ENCODE measurements around the gene CCZ1. TPM values are rescaled to one million over a fixed set of nuclear protein-coding genes. Genes with fewer than 3 reads are reported as not detected.
"Not testable (repeated sequence)": the region's sequence is repeated elsewhere in the genome, so short reads cannot be mapped to it uniquely, and the experiment has no call there.

CCZ1 gene
- polyA plus RNA-seq, 1 of the 3 experiments (the other 2 are of a cell fraction) = 69.8 TPM

DNA sequence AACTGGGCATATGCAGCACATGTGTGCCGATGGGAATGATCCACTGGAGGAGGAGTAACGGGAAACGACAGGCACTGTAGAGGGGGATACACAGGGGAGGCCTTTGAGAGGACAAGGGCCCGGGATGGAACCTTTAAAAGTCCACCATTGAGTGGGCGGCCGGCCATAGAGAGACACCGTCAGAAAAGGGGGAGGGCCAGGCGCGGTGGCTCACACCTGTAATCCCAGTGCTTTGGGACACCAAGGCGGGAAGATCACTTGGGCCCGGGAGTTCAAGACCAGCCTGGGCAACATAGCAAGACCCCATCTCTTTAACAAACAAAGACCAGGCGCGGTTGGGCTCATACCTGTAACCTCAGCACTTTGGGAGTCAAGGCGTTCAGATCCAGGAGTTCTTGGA, 32.7 kb downstream of the CCZ1 start:
- H3F3A ChIP-seq (replicated peaks; ENCODE audit: insufficient read depth); H3K4me1 ChIP-seq (ENCODE audit: control insufficient read depth in 1 of 2, insufficient read depth in 2 of 2, low read depth in 1 of 2, low read length in 1 of 2); H3K27me3 ChIP-seq (ENCODE audit: insufficient read depth); H3K9me2 ChIP-seq; H3K36me3 ChIP-seq (replicated peaks in 1 of 2; ENCODE audit: control insufficient read depth in 1 of 2, insufficient read depth in 2 of 2, low read length in 1 of 2); POLR2A ChIA-PET; H2AFZ ChIP-seq (ENCODE audit: low read depth); CTCF ChIA-PET; H3K9me3 ChIP-seq; H3K79me2 ChIP-seq (ENCODE audit: insufficient read depth); H3K4me2 ChIP-seq; H3K9ac ChIP-seq; H3K27ac ChIP-seq (ENCODE audit: low read depth in 2 of 2, low read length in 1 of 2); H4K20me1 ChIP-seq (ENCODE audit: insufficient read depth); H3K4me3 ChIP-seq (ENCODE audit: low read depth in 2 of 2, low read length in 1 of 2): not testable (repeated sequence)
- DNase-seq = peak; percentile 5
- 96% methylated on average over 14 of the region's 14 CpGs for WGBS (ENCODE audit: low lambda C conversion rate)

DNA sequence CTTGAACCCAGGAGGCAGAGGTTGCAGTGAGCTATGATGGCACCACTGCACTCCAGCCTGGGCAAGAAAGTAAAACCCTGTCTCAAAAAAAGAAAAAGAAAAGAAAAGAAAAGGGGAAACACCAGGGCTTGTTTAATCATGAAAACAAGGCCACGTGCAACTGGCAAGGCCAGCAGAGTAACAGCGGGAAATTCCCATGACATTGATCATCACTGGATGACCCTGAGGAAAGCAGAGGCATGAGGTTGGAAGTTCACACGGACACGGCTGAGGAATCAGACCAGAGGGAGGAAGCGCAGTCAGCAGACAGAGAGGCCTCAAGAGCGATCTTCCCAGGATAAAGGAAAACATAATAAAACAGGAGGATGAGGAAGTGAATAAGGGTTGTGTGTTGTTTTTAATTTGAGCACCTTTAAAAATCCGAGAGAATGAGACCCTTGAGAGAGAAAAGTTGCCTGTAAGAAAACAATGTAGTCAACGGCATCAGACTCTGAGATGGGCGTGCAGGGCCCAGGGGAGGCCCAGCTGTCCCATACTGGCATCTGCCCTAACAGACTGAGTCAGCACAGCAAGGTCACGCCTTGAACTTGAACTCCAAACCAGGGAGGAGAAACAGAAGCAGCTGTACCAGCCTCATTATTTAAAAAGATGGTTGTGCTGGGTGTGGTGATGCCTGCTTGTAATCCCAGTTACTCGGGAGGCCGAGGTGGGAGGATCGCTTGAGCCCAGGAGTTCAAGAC, 33.5 kb downstream of the CCZ1 start:
- DNase-seq; H3F3A ChIP-seq (replicated peaks; ENCODE audit: insufficient read depth); H3K79me2 ChIP-seq (ENCODE audit: insufficient read depth); CTCF ChIA-PET; H3K27ac ChIP-seq (ENCODE audit: low read depth in 2 of 2, low read length in 1 of 2); H2AFZ ChIP-seq (ENCODE audit: low read depth); POLR2A ChIA-PET; H3K36me3 ChIP-seq (replicated peaks in 1 of 2; ENCODE audit: control insufficient read depth in 1 of 2, insufficient read depth in 2 of 2, low read length in 1 of 2); H3K27me3 ChIP-seq (ENCODE audit: insufficient read depth); H3K4me3 ChIP-seq (ENCODE audit: low read depth in 2 of 2, low read length in 1 of 2); H3K9me3 ChIP-seq; H4K20me1 ChIP-seq (ENCODE audit: insufficient read depth); H3K9me2 ChIP-seq; H3K4me1 ChIP-seq (ENCODE audit: control insufficient read depth in 1 of 2, insufficient read depth in 2 of 2, low read depth in 1 of 2, low read length in 1 of 2); H3K9ac ChIP-seq; H3K4me2 ChIP-seq: not testable (repeated sequence)
- 100% methylated on average over 3 of the region's 13 CpGs for WGBS (ENCODE audit: low lambda C conversion rate)

DNA sequence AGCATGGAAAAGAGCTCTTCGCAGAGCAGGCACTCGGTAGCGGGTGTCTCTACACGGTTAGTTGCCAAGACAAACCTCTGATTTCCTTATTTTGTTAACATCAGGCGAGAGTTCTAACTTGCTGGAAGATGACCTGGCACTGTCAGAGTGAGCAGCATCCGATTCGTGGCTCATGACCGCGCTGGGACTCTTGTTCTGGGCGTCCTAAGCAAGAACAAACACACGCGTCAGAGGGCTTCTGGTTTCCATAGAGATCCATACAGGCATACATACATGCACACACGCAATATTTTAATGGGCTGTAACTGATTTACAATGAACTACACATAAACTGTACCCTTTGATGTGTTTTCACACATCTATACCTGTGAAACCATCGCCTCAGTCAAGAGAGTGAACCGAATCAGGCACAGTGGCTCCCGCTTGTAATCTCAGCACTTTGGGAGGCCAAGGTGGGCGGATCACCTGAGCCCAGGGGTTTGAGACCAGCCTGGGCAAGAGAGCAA, 36.5 kb downstream of the CCZ1 start:
- H2AFZ ChIP-seq (ENCODE audit: low read depth); H3K9me2 ChIP-seq; CTCF ChIA-PET; H3F3A ChIP-seq (replicated peaks; ENCODE audit: insufficient read depth); H3K9ac ChIP-seq; DNase-seq; H3K9me3 ChIP-seq; H3K27ac ChIP-seq (ENCODE audit: low read depth in 2 of 2, low read length in 1 of 2); H3K4me3 ChIP-seq (ENCODE audit: low read depth in 2 of 2, low read length in 1 of 2); H3K27me3 ChIP-seq (ENCODE audit: insufficient read depth); H4K20me1 ChIP-seq (ENCODE audit: insufficient read depth); POLR2A ChIA-PET; H3K36me3 ChIP-seq (replicated peaks in 1 of 2; ENCODE audit: control insufficient read depth in 1 of 2, insufficient read depth in 2 of 2, low read length in 1 of 2); H3K4me1 ChIP-seq (ENCODE audit: control insufficient read depth in 1 of 2, insufficient read depth in 2 of 2, low read depth in 1 of 2, low read length in 1 of 2); H3K4me2 ChIP-seq; H3K79me2 ChIP-seq (ENCODE audit: insufficient read depth): not testable (repeated sequence)
- WGBS (ENCODE audit: low lambda C conversion rate) = no CpG with 5 or more reads among the region's 17 CpGs

DNA sequence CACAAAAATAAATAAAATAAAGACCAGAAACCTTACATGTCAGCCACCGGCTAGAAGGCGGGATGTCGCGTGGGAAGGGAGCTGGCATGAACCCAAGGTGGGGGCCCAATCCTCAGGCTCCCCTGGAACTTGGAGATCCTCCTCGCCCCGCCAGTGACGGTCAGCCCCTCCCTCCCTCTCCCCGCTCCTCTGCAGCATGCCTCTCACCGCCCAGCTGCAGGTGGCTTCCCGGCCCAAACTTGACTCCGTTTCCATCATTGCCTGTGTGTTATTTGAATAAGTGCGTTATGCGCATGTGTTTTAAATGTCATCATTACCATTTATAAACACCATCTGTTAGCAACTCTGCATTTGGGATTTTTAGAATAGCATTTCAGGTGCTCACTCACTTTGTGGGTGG, 64.7 kb downstream of the CCZ1 start:
- H3K27ac ChIP-seq (ENCODE audit: low read depth in 2 of 2, low read length in 1 of 2); H3K36me3 ChIP-seq (replicated peaks in 1 of 2; ENCODE audit: control insufficient read depth in 1 of 2, insufficient read depth in 2 of 2, low read length in 1 of 2); H3K4me3 ChIP-seq (ENCODE audit: low read depth in 2 of 2, low read length in 1 of 2); H3K9ac ChIP-seq; H3F3A ChIP-seq (replicated peaks; ENCODE audit: insufficient read depth); H3K9me3 ChIP-seq; H4K20me1 ChIP-seq (ENCODE audit: insufficient read depth); H3K4me2 ChIP-seq; H3K27me3 ChIP-seq (ENCODE audit: insufficient read depth); DNase-seq; H2AFZ ChIP-seq (ENCODE audit: low read depth); POLR2A ChIA-PET; H3K79me2 ChIP-seq (ENCODE audit: insufficient read depth); H3K4me1 ChIP-seq (ENCODE audit: control insufficient read depth in 1 of 2, insufficient read depth in 2 of 2, low read depth in 1 of 2, low read length in 1 of 2); H3K9me2 ChIP-seq; CTCF ChIA-PET: not testable (repeated sequence)
- WGBS (ENCODE audit: low lambda C conversion rate) = 82% methylated on average over 5 of the region's 13 CpGs

DNA sequence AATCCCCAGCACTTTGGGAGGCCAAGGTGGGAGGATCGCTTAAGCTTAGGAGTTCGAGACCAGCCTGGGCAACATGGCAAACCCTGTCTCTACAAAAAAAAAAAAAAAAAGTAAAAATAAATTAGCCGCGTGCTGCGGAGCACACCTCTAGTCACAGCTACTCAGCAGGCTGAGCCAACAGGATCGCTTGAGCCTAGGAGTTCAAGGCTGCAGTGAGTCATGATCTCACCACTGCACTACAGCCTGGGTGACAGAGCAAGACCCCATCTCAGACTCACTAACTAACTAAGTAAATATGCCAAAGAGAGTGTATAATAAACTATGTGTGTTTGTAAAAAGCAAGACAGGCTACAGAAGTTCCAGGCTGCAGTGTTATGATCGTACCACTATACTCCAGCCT, 65.3 kb downstream of the CCZ1 start:
- POLR2A ChIA-PET; H3K9me2 ChIP-seq; H2AFZ ChIP-seq (ENCODE audit: low read depth); H3F3A ChIP-seq (replicated peaks; ENCODE audit: insufficient read depth); H3K27me3 ChIP-seq (ENCODE audit: insufficient read depth); H3K9me3 ChIP-seq; DNase-seq; H4K20me1 ChIP-seq (ENCODE audit: insufficient read depth); H3K4me1 ChIP-seq (ENCODE audit: control insufficient read depth in 1 of 2, insufficient read depth in 2 of 2, low read depth in 1 of 2, low read length in 1 of 2); H3K36me3 ChIP-seq (replicated peaks in 1 of 2; ENCODE audit: control insufficient read depth in 1 of 2, insufficient read depth in 2 of 2, low read length in 1 of 2); H3K4me2 ChIP-seq; H3K79me2 ChIP-seq (ENCODE audit: insufficient read depth); CTCF ChIA-PET; H3K9ac ChIP-seq; H3K27ac ChIP-seq (ENCODE audit: low read depth in 2 of 2, low read length in 1 of 2); H3K4me3 ChIP-seq (ENCODE audit: low read depth in 2 of 2, low read length in 1 of 2): not testable (repeated sequence)
- WGBS (ENCODE audit: low lambda C conversion rate) = 83% methylated on average over 4 of the region's 7 CpGs

DNA sequence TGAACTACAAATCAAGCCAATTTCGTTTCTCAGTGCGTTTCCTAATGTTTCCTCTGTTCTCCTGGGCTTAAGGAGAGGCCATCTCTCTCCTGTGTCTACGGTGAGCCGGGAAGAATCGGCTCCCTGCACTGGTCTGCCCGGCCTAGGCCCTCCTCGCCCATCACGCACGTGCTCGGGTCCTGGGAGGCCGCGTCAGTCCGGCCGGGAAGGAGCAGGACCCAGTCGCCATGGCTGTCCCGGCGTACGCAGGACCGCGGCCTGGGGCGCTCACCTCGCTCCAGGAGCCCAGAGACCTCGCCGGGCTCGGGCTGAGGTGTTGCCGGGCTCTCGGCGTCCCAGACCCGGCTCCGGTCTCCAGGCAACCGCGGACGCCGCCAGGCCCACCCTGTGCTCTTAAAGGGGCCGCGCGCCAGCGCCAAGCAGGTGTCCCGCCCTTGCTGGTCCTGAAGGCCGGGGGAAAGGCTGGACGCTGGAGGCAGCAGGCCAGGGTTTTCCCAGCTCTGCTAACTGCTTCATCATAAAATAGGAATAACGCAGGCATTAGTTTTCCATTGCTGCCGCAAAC, 71.9 kb downstream of the CCZ1 start, which contains the start of gene RSPH10B:
Gene RSPH10B, minus strand, starts transcription at position 343 of the 565 bp plus-strand sequence. CDS start 3,573 bp downstream, outside the sequence.
- H3K27me3 ChIP-seq (ENCODE audit: insufficient read depth); H3F3A ChIP-seq (replicated peaks; ENCODE audit: insufficient read depth); CTCF ChIA-PET; H3K9me2 ChIP-seq; H3K9me3 ChIP-seq; POLR2A ChIA-PET; H3K4me3 ChIP-seq (ENCODE audit: low read depth in 2 of 2, low read length in 1 of 2); H3K27ac ChIP-seq (ENCODE audit: low read depth in 2 of 2, low read length in 1 of 2); H3K4me1 ChIP-seq (ENCODE audit: control insufficient read depth in 1 of 2, insufficient read depth in 2 of 2, low read depth in 1 of 2, low read length in 1 of 2); H2AFZ ChIP-seq (ENCODE audit: low read depth); H3K9ac ChIP-seq; H4K20me1 ChIP-seq (ENCODE audit: insufficient read depth); H3K4me2 ChIP-seq; DNase-seq; H3K79me2 ChIP-seq (ENCODE audit: insufficient read depth); H3K36me3 ChIP-seq (replicated peaks in 1 of 2; ENCODE audit: control insufficient read depth in 1 of 2, insufficient read depth in 2 of 2, low read length in 1 of 2): not testable (repeated sequence)
- WGBS (ENCODE audit: low lambda C conversion rate) = 69% methylated on average over 10 of the region's 43 CpGs
